RPMI7951 (cell line): ENCODE measurements around the gene CCL5. TPM values are rescaled to one million over a fixed set of nuclear protein-coding genes. Genes with fewer than 3 reads are reported as not detected.

Source experiments
- DNase-seq: peaks from one replicate; pipeline ENCODE4 v3.0.0-alpha.2; 2012; ENCODE audit warnings: low read depth
- total RNA-seq: library from RNA; depleted of rRNA; stranded (reverse); fragments of >200 nt; shearing (Covaris generic); gene quantifications from 2 replicates; pipeline ENCODE4 v1.2.3, GENCODE V29; 2014

CCL5 gene
- total RNA-seq, 1 experiment from 2014 or later, result 4.0 TPM

DNA sequence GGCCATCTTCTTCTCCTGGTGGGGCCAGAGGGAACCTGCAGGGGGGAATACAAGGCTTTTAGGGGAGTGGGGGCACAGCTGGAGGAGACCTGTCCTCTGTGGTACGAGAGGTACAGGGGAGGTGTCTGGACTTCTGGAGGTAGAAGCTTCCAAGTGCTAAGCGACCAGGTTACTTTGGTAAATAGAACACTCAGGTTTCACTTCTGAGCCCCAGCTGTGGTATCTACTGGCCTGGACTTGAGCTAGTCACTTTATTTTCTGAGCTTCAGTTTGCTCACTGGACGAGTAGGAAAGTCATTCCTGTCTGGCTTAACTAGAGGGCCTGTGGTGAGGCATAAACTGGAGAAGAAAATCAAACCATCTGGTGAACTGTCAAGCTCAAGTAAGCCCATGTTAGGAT, 11.4 kb downstream of the CCL5 start, which contains the start of gene HEATR9:
Gene HEATR9 (minus strand): TSS at position 155 of the 400 bp plus-strand sequence. CDS start 149 bp downstream, at position 6.
- DNase-seq, result no peak

GRCh38 chr17:35867574-35867973, 12.6 kb downstream of the CCL5 start:
- DNase-seq, result no peak

DNA sequence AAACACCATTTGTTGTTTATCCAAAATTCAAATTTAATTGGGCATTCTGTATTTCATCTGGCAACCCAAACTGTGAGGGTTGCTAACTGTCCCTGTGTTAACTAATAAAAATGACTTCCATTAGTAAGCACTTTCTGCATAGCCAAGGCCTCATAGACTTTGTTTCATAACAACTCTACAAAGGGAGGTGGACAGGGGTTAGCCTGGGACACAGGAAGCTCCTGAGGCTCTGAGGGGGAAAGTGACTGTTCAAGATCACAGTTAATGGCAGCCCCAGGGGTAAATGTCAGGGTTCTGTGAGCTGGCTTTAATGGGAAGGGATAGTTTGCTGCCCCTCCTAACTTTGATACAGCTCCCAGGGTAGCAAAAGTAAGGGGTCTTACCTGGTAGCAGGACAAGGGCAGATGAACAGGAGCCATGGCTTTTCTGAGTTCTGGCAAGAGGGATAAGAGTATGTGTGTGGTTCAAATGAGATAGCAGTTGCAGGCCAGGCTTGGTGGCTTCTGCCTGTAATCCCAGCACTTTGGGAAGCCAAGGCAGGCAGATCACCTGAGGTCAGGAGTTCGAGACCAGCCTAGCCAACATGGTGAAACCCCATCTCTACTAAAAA, 13.7 kb downstream of the CCL5 start:
- peak; percentile 47 for DNase-seq

DNA sequence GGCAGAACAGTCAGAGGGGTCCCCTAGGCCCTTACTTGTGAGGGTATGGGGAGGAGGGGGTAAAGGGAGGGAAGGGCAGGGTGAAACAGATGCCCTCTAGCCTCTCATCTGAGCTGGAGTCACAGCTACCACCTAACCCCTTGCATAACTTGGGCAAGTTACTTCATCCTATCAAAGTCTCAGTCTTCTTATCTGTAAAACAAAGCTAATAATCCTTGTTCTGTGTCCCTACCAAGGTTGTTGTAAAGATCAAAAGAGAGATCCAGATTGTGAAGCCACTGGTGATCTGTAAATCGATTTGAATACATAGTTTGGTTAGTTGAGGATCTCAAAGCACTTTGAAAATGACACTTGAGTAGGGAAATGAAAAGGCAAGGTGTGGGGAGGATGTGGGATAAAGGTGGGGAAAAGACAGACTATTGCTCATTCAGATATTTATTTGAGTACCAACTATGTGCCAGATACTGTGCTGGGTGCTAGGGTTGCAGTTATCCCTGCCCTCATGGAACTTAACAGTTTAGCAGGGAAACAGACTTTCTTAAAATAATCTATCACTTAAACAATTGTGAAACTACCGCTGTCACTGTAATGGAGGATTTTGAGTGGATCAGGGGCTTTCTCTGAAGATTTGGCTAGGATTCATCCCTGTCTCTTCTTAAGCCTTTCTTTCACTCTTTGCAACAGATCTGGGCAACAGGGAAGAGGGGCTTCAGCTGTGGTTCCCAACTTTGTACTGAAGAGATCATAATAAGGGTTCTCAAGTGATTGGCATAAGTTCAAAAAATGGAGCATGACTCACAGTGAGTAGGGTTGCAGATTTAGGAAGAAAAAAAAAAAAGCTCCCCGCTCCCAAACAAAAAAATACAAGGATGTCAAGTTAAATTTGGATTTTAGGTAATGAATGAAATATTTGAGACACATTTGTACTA, 14.5 kb downstream of the CCL5 start:
- peak; percentile 59 for DNase-seq

- no peak for DNase-seq
Measured at GRCh38 chr17:35864853-35865252, 15.3 kb downstream of the CCL5 start.

DNA sequence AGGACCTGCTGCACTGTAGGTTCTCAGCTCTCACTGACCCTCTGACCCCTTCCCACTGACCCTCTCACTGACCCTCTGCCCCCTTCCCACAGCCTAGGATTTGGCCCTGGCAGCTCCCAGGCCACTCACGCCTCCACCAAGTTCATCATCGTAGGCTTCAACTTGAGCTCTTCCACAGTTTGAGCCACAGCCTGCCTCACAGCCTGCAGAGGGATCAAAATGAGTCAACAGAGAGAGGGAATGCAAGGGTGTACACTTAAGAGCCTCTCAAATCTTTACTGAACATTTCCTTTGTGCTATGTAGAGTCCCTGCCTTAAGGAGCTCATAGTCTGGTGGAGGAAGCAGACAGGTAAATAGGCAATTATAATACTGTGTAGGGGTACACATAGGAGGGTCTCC, 23.6 kb downstream of the CCL5 start:
- DNase-seq, result no peak

GRCh38 chr17:35855965-35856364, 24.2 kb downstream of the CCL5 start:
- no peak for DNase-seq

GRCh38 chr17:35849469-35850348, 30.5 kb downstream of the CCL5 start:
- DNase-seq, result peak; percentile 63

- no peak for DNase-seq
Measured at GRCh38 chr17:35847633-35848373, 32.4 kb downstream of the CCL5 start.

GRCh38 chr17:35847006-35847405, 33.2 kb downstream of the CCL5 start:
- no peak for DNase-seq

DNA sequence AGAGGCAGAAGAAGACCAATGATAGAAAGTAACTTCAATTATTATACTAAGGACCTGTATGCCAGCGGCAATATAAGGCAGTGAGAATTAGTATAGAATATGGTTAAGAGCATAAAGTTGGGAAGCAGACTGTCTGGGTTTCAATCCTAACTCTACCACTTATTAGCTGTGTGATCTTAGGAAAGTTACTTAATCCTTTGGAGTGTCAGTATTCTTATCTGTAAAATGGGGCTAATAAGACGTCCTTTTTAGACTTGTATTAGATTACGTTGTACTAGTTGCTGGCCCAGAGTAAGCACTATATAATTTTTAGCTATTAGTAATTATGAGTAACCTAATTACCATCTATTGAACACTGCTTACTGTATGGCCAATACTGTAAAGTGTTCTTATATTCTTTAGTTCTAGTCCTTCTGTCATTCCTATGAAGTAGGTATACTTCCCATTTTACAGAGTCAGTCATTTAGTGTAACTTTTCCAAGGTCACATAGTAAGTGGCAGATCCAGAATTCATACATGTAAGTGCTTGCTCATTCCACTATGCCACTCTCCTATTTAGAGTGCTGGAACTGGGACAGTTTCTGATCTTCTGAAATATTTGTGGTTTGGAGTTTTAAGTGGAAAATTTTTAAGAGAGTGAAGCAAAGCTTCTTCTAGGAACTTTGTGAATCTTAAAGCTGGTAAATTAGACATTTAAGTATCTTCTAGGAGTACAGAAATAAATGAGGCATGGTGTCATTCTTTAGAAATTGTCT, 33.9 kb downstream of the CCL5 start:
- no peak for DNase-seq

DNA sequence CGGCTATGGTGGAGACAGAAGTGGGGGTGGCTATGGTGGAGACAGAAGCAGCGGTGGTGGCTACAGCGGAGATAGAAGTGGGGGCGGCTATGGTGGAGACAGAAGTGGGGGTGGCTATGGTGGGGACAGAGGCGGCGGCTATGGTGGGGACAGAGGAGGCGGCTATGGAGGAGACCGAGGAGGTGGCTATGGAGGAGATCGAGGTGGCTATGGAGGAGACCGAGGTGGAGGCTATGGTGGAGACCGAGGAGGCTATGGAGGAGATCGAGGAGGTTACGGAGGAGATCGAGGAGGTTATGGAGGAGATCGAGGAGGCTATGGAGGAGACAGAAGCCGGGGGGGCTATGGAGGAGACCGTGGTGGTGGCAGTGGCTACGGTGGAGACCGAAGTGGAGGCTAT, 35.6 kb downstream of the CCL5 start:
- no peak for DNase-seq

DNA sequence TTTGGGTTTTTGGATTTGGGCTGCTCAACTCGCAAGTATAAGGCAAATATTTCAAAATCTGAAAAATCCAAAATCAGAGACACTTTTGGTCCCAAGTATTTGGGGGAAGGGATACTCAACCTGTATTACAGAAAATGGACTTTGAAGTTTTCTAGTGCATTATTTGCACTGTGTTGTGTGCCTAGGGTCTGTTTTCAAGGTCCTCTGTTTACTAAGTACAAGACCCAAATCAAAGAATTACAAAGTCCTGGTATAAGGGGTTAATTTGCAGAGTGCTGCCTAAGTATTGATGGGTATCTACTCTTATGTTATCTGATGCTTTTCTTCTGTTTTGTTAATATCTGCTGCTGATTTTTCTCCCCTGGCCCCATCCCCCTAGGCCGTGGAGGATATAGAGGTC, 36.5 kb downstream of the CCL5 start:
- no peak for DNase-seq

DNA sequence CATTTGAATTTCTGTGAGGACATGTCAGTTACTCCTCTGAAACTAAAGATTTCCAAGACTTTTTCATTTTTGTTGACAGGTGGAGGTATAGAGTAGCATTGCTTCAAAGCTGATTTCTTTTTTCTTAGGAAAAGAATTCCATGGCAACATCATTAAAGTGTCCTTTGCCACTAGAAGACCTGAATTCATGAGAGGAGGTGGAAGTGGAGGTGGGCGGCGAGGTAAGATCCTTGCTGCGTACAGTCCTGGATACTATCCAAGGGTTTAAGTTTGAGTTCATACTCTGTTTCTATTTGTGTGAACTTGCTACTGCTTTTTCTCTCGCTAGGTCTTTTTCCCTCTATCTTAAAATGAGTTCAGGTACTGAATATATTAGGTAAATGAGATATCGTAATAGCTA, 37.9 kb downstream of the CCL5 start:
- DNase-seq, result no peak

DNA sequence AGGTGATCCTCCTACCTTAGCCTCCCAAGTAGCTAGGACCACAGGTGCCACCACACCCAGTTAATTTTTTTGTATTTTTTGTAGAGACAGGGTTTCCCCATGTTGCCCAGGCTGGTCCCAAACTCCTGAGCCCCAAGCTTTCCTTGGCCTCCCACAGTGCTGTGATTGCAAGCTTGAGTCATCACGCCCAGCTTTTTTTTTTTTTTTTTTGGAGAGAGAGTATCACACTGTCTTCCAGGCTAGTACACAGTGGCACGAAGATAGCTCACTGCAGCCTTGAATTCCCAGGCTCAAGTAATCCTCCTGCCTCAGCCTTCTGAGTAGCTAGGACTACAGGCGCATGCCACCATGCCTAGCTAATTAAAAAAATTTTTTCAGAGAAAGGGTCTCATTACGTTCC, 38.7 kb downstream of the CCL5 start:
- peak; percentile 27 for DNase-seq

- no peak for DNase-seq
Measured at GRCh38 chr17:35841101-35841500, 39.1 kb downstream of the CCL5 start.

GRCh38 chr17:35825206-35825605, 55.0 kb downstream of the CCL5 start:
- no peak for DNase-seq
